Colonic mucosa (tissue), 4 donors: ENCODE data around the gene MTARC1. TPM values are rescaled to one million over a fixed set of nuclear protein-coding genes. Genes with fewer than 3 reads are reported as not detected.

Source experiments
- DNase-seq: peaks from one replicate; pipeline ENCODE4 v3.0.0-alpha.2; 2020
- H3K27ac ChIP-seq: fragments of 200-600 bp; one replicate; pipeline ENCODE4 v1.8.0; 2021
- H3K27me3 ChIP-seq: fragments of 200-600 bp; one replicate; pipeline ENCODE4 v1.8.0; 2021
- H3K36me3 ChIP-seq: fragments of 200-600 bp; one replicate; pipeline ENCODE4 v1.8.0; 2021
- H3K4me1 ChIP-seq: fragments of 200-600 bp; one replicate; pipeline ENCODE4 v1.8.0; 2021; ENCODE audit warnings: mild to moderate bottlenecking
- H3K4me3 ChIP-seq: fragments of 200-600 bp; one replicate; pipeline ENCODE4 v1.8.0; 2021
- H3K9ac ChIP-seq, 2 donors: one replicate each; pipeline ENCODE4 v1.7.0; 2013; ENCODE audit warnings: control low read depth in 2 of 2, low read depth in 2 of 2, low read length in 2 of 2
- H3K9me3 ChIP-seq: fragments of 200-600 bp; one replicate; pipeline ENCODE4 v1.8.0; 2021
- intact Hi-C: fragments of 100-400 bp; cut with DNase I; formaldehyde crosslinking; loops from one replicate; pipeline ENCODE4 v1.14.1; 2022
- total RNA-seq, 2 donors: library from RNA; stranded (reverse); fragmentation: NEBNext Ultra II Directional in 1 of 2; extraction: Animal tissue kit (Norgen Biotek cat#: 25700) in 1 of 2; gene quantifications; one replicate each; pipeline ENCODE4 v1.2.1, GENCODE V29; 2021
- TF ChIP-seq, protein P1 (sequence below): fragments of 200-600 bp; IDR thresholded peaks from one replicate; pipeline ENCODE4 v1.8.0; 2022; ENCODE audit warnings: antibody characterized with exemption, mild to moderate bottlenecking
- donor health status: healthy.
- donor health status: DM: no; HTN: no; CAD: no.
- donor health status: DM: no; HTN: no; CAD: no.

MTARC1 gene
- 10 to 100 TPM; 33.6 to 37.0 TPM for total RNA-seq

GRCh38 chr1:220786337-220787068, at the start of gene MTARC1:
Gene MTARC1 (plus strand): TSS chr1:220786913. CDS start chr1:220786945, 32 bp downstream.
- Histone ChIP-seq H3K4me1 (no peaks in the 10 kb centered on the region), H3K27me3 (no peaks in the 10 kb centered on the region), H3K9ac (peak within 1 kb of the TSS; percentile 75 to 76), H3K36me3 (no peaks in the 10 kb centered on the region), H3K9me3 (no peaks in the 10 kb centered on the region), H3K27ac (peak within 1 kb of the TSS; percentile 82), H3K4me3 (peak within 1 kb of the TSS; percentile 56)
- TF ChIP-seq, protein P1, sequence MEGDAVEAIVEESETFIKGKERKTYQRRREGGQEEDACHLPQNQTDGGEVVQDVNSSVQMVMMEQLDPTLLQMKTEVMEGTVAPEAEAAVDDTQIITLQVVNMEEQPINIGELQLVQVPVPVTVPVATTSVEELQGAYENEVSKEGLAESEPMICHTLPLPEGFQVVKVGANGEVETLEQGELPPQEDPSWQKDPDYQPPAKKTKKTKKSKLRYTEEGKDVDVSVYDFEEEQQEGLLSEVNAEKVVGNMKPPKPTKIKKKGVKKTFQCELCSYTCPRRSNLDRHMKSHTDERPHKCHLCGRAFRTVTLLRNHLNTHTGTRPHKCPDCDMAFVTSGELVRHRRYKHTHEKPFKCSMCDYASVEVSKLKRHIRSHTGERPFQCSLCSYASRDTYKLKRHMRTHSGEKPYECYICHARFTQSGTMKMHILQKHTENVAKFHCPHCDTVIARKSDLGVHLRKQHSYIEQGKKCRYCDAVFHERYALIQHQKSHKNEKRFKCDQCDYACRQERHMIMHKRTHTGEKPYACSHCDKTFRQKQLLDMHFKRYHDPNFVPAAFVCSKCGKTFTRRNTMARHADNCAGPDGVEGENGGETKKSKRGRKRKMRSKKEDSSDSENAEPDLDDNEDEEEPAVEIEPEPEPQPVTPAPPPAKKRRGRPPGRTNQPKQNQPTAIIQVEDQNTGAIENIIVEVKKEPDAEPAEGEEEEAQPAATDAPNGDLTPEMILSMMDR: no peak
- intact Hi-C loops: loop anchor here (10.0 kb wide), 1 partner anchor 492 kb away; no protein-coding TSS in a partner anchor
- peak; percentile 91 for DNase-seq

DNA sequence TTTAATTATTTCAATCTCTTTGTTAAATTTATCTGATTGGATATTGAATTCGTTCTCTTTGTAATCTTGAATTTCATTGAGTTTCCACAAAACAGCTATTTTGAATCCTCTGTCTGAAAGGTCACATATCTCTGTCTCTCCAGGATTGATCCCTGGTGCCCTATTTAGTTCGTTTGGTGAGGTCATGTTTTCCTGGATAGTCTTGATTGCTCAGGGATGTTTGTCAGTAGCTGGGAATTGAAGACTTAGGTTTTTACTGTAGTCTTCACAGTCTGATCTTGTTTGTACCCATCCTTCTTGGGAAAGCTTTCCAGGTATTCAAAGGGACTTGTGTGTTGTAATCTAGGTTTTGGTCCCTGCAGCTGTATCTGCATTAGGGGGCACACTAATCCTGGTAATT, 45.4 kb upstream of the MTARC1 start:
- H3K9ac ChIP-seq: no peak overlapping the region
- no peak overlapping the region for H3K4me3 ChIP-seq
- TF ChIP-seq, protein P1: no peak
- no peaks in the 10 kb centered on the region for H3K27me3 ChIP-seq
- H3K9me3 ChIP-seq: no peaks in the 10 kb centered on the region
- H3K36me3 ChIP-seq: no peaks in the 10 kb centered on the region
- no peaks in the 10 kb centered on the region for H3K4me1 ChIP-seq
- no peak overlapping the region for H3K27ac ChIP-seq
- DNase-seq: no peak
- intact Hi-C loops: no loop called here

DNA sequence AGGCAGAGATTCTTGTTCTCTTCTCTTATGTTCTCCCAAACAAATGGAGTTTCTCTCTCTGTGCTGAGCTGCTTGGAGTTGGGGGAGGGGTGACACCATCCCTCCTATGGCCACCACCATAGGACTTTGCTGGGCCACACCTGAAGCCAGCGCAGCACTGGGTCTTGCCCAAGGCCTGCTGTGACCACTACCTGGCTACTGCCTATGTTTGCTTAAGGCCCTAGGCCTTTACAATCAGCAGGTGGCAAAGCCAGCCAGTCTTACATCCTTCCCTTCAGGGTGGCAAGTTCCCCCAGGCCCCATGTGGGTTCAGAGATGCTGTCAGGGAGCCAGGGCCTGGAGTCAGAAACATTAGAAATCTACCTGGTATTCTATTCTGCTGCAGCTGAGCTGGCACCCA, 44.9 kb upstream of the MTARC1 start:
- intact Hi-C loops: no loop called here
- no peak for DNase-seq
- TF ChIP-seq, protein P1: no peak

DNA sequence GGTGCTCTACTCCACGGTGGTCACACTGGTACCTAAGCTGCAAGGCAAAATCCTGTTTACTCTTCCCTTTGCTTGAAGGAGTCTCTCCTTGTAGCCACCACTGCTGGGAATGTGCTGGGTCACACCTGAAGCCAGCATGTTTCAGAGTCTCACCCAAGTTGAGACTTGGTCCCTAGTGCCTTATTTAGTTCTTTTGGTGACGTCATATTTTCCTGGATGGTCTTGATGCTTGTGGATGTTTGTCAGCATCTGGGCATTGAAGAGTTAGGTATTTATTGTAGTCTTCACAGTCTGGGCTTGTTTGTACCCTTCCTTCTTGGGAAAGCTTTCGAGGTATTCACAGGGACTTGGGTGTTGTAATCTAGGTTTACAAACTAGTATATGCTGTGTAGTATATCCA, 44.2 kb upstream of the MTARC1 start:
- H3K9me3 ChIP-seq: no peaks in the 10 kb centered on the region
- no peak overlapping the region for H3K27ac ChIP-seq
- TF ChIP-seq, protein P1: no peak
- no peaks in the 10 kb centered on the region for H3K4me1 ChIP-seq
- H3K9ac ChIP-seq: no peak overlapping the region
- intact Hi-C loops: no loop called here
- no peaks in the 10 kb centered on the region for H3K27me3 ChIP-seq
- no peak overlapping the region for H3K4me3 ChIP-seq
- no peak for DNase-seq
- no peaks in the 10 kb centered on the region for H3K36me3 ChIP-seq

More for the DNA sequence above, 44.9 kb upstream of the MTARC1 start:
- Histone ChIP-seq H3K9ac (no peak overlapping the region), H3K4me3 (no peak overlapping the region), H3K9me3 (no peaks in the 10 kb centered on the region), H3K36me3 (no peaks in the 10 kb centered on the region), H3K27me3 (no peaks in the 10 kb centered on the region), H3K27ac (no peak overlapping the region), H3K4me1 (no peaks in the 10 kb centered on the region)

DNA sequence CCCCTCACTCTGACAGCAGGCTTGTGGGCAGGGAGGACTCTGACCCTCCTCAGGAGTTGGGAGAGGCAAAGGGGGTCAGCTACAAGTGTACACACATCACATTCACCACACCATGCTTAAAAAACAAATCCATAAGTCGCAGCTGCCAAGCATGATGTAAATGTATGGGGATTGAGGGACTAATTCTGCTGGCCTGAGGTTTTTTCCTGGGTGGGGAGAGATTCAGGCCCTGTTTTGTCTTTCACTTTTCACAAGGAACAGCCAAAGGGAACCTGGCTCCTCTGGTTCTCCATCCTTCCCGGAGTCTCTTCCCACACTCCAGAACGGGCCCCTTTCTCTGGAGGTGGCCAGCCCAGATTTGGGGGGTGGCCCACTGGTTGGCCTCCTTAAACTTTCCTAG, 39.9 kb upstream of the MTARC1 start:
- peaks cover 3% of the 10 kb centered on the region for H3K4me1 ChIP-seq
- no peak for DNase-seq
- no peak overlapping the region for H3K9ac ChIP-seq
- no peaks in the 10 kb centered on the region for H3K36me3 ChIP-seq
- intact Hi-C loops: no loop called here
- no peaks in the 10 kb centered on the region for H3K27me3 ChIP-seq
- TF ChIP-seq, protein P1: no peak
- H3K9me3 ChIP-seq: no peaks in the 10 kb centered on the region
- no peak overlapping the region for H3K27ac ChIP-seq
- H3K4me3 ChIP-seq: no peak overlapping the region
